Osteoblast (primary cell): Measurements from ENCODE around the gene TNNC2. TPM values are rescaled to one million over a fixed set of nuclear protein-coding genes. Genes with fewer than 3 reads are reported as not detected.

Experiments
- DNase-seq: peaks from one replicate; pipeline ENCODE4 v3.0.0; 2011; ENCODE audit warnings: low spot score, mixed read lengths; ENCODE audit not compliant: insufficient read length; ENCODE audit errors: missing footprints
- H2AFZ ChIP-seq: 2 replicates; pipeline ENCODE4 v1.6.0; 2011; ENCODE audit warnings: mild to moderate bottlenecking, low read length
- H3K27ac ChIP-seq: 2 replicates; pipeline ENCODE4 v1.5.1; 2011; ENCODE audit warnings: mild to moderate bottlenecking, low read depth, low read length, moderate library complexity
- H3K27me3 ChIP-seq: 2 replicates; pipeline ENCODE4 v1.6.0; 2012; ENCODE audit warnings: mild to moderate bottlenecking, control low read depth, inconsistent platforms, low read length, moderate library complexity; ENCODE audit not compliant: insufficient read depth
- H3K36me3 ChIP-seq: 2 replicates; pipeline ENCODE4 v1.5.1; 2011; ENCODE audit warnings: mild to moderate bottlenecking, low read length, control low read depth, moderate library complexity; ENCODE audit not compliant: insufficient read depth
- H3K4me1 ChIP-seq: 2 replicates; pipeline ENCODE4 v1.5.1; 2011; ENCODE audit warnings: mild to moderate bottlenecking, low read length, control low read depth, moderate library complexity; ENCODE audit not compliant: insufficient read depth
- H3K4me2 ChIP-seq: 2 replicates; pipeline ENCODE4 v1.6.0; 2011; ENCODE audit warnings: mild to moderate bottlenecking, low read length; ENCODE audit not compliant: insufficient read depth
- H3K4me3 ChIP-seq: fragments of 200-600 bp; sonication (generic); 3 replicates; pipeline ENCODE4 v1.5.1; 2012; ENCODE audit warnings: mild to moderate bottlenecking, low read length, inconsistent platforms; ENCODE audit not compliant: insufficient read depth
- H3K79me2 ChIP-seq: 2 replicates; pipeline ENCODE4 v1.6.0; 2012; ENCODE audit warnings: mild to moderate bottlenecking, low read length, control low read depth, inconsistent platforms; ENCODE audit not compliant: insufficient read depth
- H3K9me3 ChIP-seq: 2 replicates; pipeline ENCODE4 v1.5.1; 2011; ENCODE audit warnings: low read depth, low read length, control low read depth
- H4K20me1 ChIP-seq: 2 replicates; pipeline ENCODE4 v1.6.0; 2012; ENCODE audit warnings: mild to moderate bottlenecking, low read length, control low read depth; ENCODE audit not compliant: insufficient read depth
- CTCF ChIP-seq: IDR thresholded peaks from 2 replicates; pipeline ENCODE4 v1.5.1; 2011; ENCODE audit warnings: mild to moderate bottlenecking, low read depth, low read length, moderate library complexity; ENCODE audit errors: extremely low read depth
- total RNA-seq: library from RNA; depleted of rRNA; stranded (reverse); fragments of >200 nt; gene quantifications from 2 replicates; pipeline ENCODE4 v1.2.3, GENCODE V29; 2012

Gene TNNC2
- total RNA-seq, 1 donor = 0.36 TPM

GRCh38 chr20:45852326-45852725 lies 25.2 kb upstream of the TNNC2 start:
- H3K79me2 ChIP-seq = peaks cover 31% of the 10 kb centered on the region
- no peak overlapping the region for H3K4me3 ChIP-seq
- TF ChIP-seq CTCF = no peak
- peaks cover 10% of the 10 kb centered on the region for H3K4me1 ChIP-seq
- no peak overlapping the region for H2AFZ ChIP-seq
- DNase-seq = no peak
- H3K36me3 ChIP-seq = peaks cover 16% of the 10 kb centered on the region
- H3K27me3 ChIP-seq = no peaks in the 10 kb centered on the region
- no peak overlapping the region for H3K4me2 ChIP-seq
- H3K9me3 ChIP-seq = no peaks in the 10 kb centered on the region
- H3K27ac ChIP-seq = no peak overlapping the region
- H4K20me1 ChIP-seq = peaks cover 11% of the 10 kb centered on the region

GRCh38 chr20:45851501-45851900 lies 24.4 kb upstream of the TNNC2 start:
- peaks cover 17% of the 10 kb centered on the region for H3K36me3 ChIP-seq
- peaks cover 11% of the 10 kb centered on the region for H4K20me1 ChIP-seq
- H3K9me3 ChIP-seq = no peaks in the 10 kb centered on the region
- no peak overlapping the region for H2AFZ ChIP-seq
- no peaks in the 10 kb centered on the region for H3K27me3 ChIP-seq
- no peak overlapping the region for H3K4me2 ChIP-seq
- DNase-seq = no peak
- peaks cover 8% of the 10 kb centered on the region for H3K4me1 ChIP-seq
- H3K79me2 ChIP-seq = peaks cover 25% of the 10 kb centered on the region
- TF ChIP-seq CTCF = no peak
- no peak overlapping the region for H3K4me3 ChIP-seq
- no peak overlapping the region for H3K27ac ChIP-seq

- Histone ChIP-seq H3K27ac (no peak overlapping the region), H3K4me3 (no peak overlapping the region), H4K20me1 (peaks cover 11% of the 10 kb centered on the region), H3K4me1 (peaks cover 2% of the 10 kb centered on the region), H3K27me3 (no peaks in the 10 kb centered on the region), H2AFZ (no peak overlapping the region), H3K4me2 (no peak overlapping the region), H3K9me3 (no peaks in the 10 kb centered on the region), H3K36me3 (peaks cover 22% of the 10 kb centered on the region), H3K79me2 (peaks cover 19% of the 10 kb centered on the region)
- no peak for TF ChIP-seq CTCF
- no peak for DNase-seq
These were observed 23.8 kb upstream of the TNNC2 start for GRCh38 chr20:45850926-45851325.

- no peaks in the 10 kb centered on the region for H3K4me1 ChIP-seq
- H2AFZ ChIP-seq = no peak overlapping the region
- no peak for DNase-seq
- H3K36me3 ChIP-seq = peaks cover 26% of the 10 kb centered on the region
- H3K4me2 ChIP-seq = no peak overlapping the region
- no peak for TF ChIP-seq CTCF
- no peak overlapping the region for H3K4me3 ChIP-seq
- H3K79me2 ChIP-seq = peaks cover 15% of the 10 kb centered on the region
- no peak overlapping the region for H3K27ac ChIP-seq
- no peaks in the 10 kb centered on the region for H3K27me3 ChIP-seq
- no peaks in the 10 kb centered on the region for H3K9me3 ChIP-seq
- H4K20me1 ChIP-seq = peaks cover 8% of the 10 kb centered on the region
These were observed 23.1 kb upstream of the TNNC2 start for GRCh38 chr20:45850238-45850637.
